ENCODE data around the gene ASPM.
"Not testable (repeated sequence)": the region's sequence is repeated elsewhere in the genome, so short reads cannot be mapped to it uniquely, and the experiment has no call there.

Gene ASPM

GRCh38 chr1:197042676-197043341 lies 103.7 kb downstream of the ASPM start:
- Histone ChIP-seq H3K4me2 (ENCODE audit: low read length) (no peak overlapping the region), H3K79me2 (no peaks in the 10 kb centered on the region), H3K9ac (no peak overlapping the region), H3K27ac (no peak overlapping the region), H3K36me3 (ENCODE audit: control insufficient read depth, insufficient read depth, low read length) (no peaks in the 10 kb centered on the region), H2AFZ (no peak overlapping the region), H3K4me3 (ENCODE audit: low read depth, low read length) (no peak overlapping the region), H3K4me1 (no peaks in the 10 kb centered on the region), H3K9me3 (ENCODE audit: control insufficient read depth, low read length) (no peaks in the 10 kb centered on the region), H3K27me3 (ENCODE audit: control insufficient read depth, insufficient read depth, low read length) (no peaks in the 10 kb centered on the region)
- no peak for TF ChIP-seq CTCF (IDR thresholded peaks at IDR 0.05)

- Histone ChIP-seq H3K36me3 (ENCODE audit: control insufficient read depth, insufficient read depth, low read length) (no peaks in the 10 kb centered on the region), H3K4me2 (ENCODE audit: low read length) (no peak overlapping the region), H3K9ac (no peak overlapping the region), H2AFZ (no peak overlapping the region), H3K4me3 (ENCODE audit: low read depth, low read length) (no peak overlapping the region), H3K9me3 (ENCODE audit: control insufficient read depth, low read length) (no peaks in the 10 kb centered on the region), H3K79me2 (no peaks in the 10 kb centered on the region), H3K4me1 (no peaks in the 10 kb centered on the region), H3K27me3 (ENCODE audit: control insufficient read depth, insufficient read depth, low read length) (no peaks in the 10 kb centered on the region), H3K27ac (no peak overlapping the region)
- TF ChIP-seq CTCF (IDR thresholded peaks at IDR 0.05), result no peak
Observed at GRCh38 chr1:197041486-197042353, 104.7 kb downstream of the ASPM start.

GRCh38 chr1:197036861-197037260 lies 109.6 kb downstream of the ASPM start:
- no peak overlapping the region for H2AFZ ChIP-seq
- H3K9me3 ChIP-seq (ENCODE audit: control insufficient read depth, low read length), result no peaks in the 10 kb centered on the region
- no peak overlapping the region for H3K4me2 ChIP-seq (ENCODE audit: low read length)
- H3K36me3 ChIP-seq (ENCODE audit: control insufficient read depth, insufficient read depth, low read length), result no peaks in the 10 kb centered on the region
- TF ChIP-seq CTCF (IDR thresholded peaks at IDR 0.05), result no peak
- no peaks in the 10 kb centered on the region for H3K27me3 ChIP-seq (ENCODE audit: control insufficient read depth, insufficient read depth, low read length)
- no peak overlapping the region for H3K27ac ChIP-seq
- no peak overlapping the region for H3K9ac ChIP-seq
- no peaks in the 10 kb centered on the region for H3K4me1 ChIP-seq
- H3K4me3 ChIP-seq (ENCODE audit: low read depth, low read length), result no peak overlapping the region
- no peaks in the 10 kb centered on the region for H3K79me2 ChIP-seq

GRCh38 chr1:197034631-197035339 lies 111.7 kb downstream of the ASPM start:
- H3K9ac ChIP-seq, result not testable (repeated sequence)

More at GRCh38 chr1:197034631-197035339, 111.7 kb downstream of the ASPM start:
- not testable (repeated sequence) for H3K79me2 ChIP-seq; H3K4me2 ChIP-seq (ENCODE audit: low read length); H3K27ac ChIP-seq; H3K36me3 ChIP-seq (ENCODE audit: control insufficient read depth, insufficient read depth, low read length); H3K27me3 ChIP-seq (ENCODE audit: control insufficient read depth, insufficient read depth, low read length); H2AFZ ChIP-seq; H3K4me1 ChIP-seq; H3K9me3 ChIP-seq (ENCODE audit: control insufficient read depth, low read length); H3K4me3 ChIP-seq (ENCODE audit: low read depth, low read length)

All from parathyroid adenoma (tissue), 2 donors.